ENCODE results near the gene EVC2. TPM values are rescaled to one million over a fixed set of nuclear protein-coding genes. Genes with fewer than 3 reads are reported as not detected.

The EVC2 gene
- total RNA-seq, 1 donor from 2014 or later, result 7.4 TPM

DNA sequence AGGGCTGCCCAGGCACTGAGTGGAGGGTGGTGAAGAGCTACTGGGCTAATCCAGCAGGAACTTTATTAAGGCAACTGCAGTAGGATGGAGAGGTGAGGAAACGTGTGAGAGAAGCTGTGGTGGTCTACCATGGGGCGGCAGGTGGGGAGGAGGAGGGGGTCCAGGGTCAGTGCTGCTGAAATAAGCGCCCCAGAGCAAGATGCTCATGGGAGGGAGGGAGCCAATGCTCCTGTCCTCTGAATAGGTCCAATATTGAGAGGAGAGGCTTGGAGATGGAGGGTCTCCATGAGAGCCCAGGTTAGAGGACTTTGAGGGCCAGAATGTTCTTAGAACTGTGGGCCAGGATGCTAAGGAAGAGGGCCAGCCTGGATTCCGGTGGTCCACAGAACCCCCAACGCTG, 37.9 kb upstream of the EVC2 start:
- Mint-ChIP-seq H3K36me3 (ENCODE audit: low read depth, unreplicated experiment) (peaks cover 18% of the 10 kb centered on the region), H3K4me1 (ENCODE audit: unreplicated experiment) (no peaks in the 10 kb centered on the region), H3K9me3 (ENCODE audit: unreplicated experiment) (no peaks in the 10 kb centered on the region), H3K27ac (ENCODE audit: unreplicated experiment) (no peak overlapping the region), H3K4me3 (ENCODE audit: unreplicated experiment) (no peak overlapping the region), H3K27me3 (ENCODE audit: unreplicated experiment) (no peaks in the 10 kb centered on the region)
- TF ChIP-seq, protein P1, sequence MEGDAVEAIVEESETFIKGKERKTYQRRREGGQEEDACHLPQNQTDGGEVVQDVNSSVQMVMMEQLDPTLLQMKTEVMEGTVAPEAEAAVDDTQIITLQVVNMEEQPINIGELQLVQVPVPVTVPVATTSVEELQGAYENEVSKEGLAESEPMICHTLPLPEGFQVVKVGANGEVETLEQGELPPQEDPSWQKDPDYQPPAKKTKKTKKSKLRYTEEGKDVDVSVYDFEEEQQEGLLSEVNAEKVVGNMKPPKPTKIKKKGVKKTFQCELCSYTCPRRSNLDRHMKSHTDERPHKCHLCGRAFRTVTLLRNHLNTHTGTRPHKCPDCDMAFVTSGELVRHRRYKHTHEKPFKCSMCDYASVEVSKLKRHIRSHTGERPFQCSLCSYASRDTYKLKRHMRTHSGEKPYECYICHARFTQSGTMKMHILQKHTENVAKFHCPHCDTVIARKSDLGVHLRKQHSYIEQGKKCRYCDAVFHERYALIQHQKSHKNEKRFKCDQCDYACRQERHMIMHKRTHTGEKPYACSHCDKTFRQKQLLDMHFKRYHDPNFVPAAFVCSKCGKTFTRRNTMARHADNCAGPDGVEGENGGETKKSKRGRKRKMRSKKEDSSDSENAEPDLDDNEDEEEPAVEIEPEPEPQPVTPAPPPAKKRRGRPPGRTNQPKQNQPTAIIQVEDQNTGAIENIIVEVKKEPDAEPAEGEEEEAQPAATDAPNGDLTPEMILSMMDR (IDR thresholded peaks at IDR 0.05; ENCODE audit: unreplicated experiment), result no peak
- DNase-seq (ENCODE audit: low spot score), result no peak

DNA sequence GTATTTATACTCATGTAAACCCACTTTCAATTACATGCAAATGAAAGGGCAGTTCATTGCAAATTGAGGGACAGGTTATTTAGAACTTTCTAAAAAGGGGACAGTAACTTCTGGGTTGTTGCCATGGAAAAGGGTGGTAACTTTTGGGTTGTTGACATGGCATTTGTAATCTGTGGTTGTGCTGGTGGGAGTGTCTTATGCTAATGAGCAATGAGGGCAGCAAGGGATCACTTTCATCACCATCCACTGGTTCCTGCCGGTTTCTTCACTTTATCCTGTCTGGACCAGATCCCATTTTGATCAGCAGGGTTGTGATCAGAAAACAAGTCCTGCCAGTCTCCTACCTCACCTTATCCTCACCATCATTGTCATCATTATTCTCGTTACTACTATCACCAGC, 34.6 kb upstream of the EVC2 start:
- Mint-ChIP-seq H3K27me3 (ENCODE audit: unreplicated experiment) (no peaks in the 10 kb centered on the region), H3K4me3 (ENCODE audit: unreplicated experiment) (no peak overlapping the region), H3K4me1 (ENCODE audit: unreplicated experiment) (no peaks in the 10 kb centered on the region), H3K36me3 (ENCODE audit: low read depth, unreplicated experiment) (peaks cover 12% of the 10 kb centered on the region), H3K9me3 (ENCODE audit: unreplicated experiment) (no peaks in the 10 kb centered on the region), H3K27ac (ENCODE audit: unreplicated experiment) (no peak overlapping the region)
- no peak for DNase-seq (ENCODE audit: low spot score)
- TF ChIP-seq, protein P1 (IDR thresholded peaks at IDR 0.05; ENCODE audit: unreplicated experiment), result no peak

DNA sequence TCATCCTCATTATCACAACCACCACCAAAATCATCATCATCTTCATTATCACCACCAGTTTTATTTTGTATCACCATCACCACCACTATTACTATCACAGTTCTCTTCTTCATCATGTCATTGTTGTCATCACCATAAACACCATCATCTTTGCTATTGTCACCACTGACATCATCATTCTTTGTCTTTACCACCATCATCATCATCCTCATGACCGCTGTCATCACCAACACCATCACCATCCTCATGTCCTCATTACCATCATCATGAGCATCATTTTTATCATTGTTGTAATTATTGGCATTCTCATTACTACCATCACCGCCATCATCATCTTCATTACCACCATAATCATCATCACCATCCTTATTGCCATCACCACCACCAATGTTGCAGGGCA, 34.0 kb upstream of the EVC2 start:
- Mint-ChIP-seq H3K27ac (ENCODE audit: unreplicated experiment) (no peak overlapping the region), H3K27me3 (ENCODE audit: unreplicated experiment) (no peaks in the 10 kb centered on the region), H3K9me3 (ENCODE audit: unreplicated experiment) (no peaks in the 10 kb centered on the region), H3K4me1 (ENCODE audit: unreplicated experiment) (no peaks in the 10 kb centered on the region), H3K4me3 (ENCODE audit: unreplicated experiment) (no peak overlapping the region), H3K36me3 (ENCODE audit: low read depth, unreplicated experiment) (peaks cover 12% of the 10 kb centered on the region)
- no peak for DNase-seq (ENCODE audit: low spot score)
- TF ChIP-seq, protein P1 (IDR thresholded peaks at IDR 0.05; ENCODE audit: unreplicated experiment), result no peak

DNA sequence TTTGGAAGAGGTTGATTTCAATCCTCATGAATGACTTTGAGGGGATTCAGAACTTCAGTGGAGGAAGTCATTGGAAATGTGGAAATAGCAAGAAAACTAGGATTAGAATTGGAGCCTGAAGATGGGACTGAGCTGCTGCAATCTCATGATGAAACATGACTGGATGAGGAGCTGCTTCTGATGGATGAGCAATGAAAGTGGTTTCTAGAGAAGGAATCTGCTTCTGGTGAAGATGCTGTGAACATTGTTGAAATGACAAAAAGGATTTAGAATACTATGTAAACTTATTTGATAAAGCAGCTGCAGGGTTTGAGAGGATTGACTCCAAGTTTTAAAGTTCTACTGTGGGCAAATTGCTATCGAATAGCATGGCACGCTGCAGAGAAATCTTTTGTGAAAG, 29.7 kb upstream of the EVC2 start:
- DNase-seq (ENCODE audit: low spot score), result no peak
- TF ChIP-seq, protein P1 (IDR thresholded peaks at IDR 0.05; ENCODE audit: unreplicated experiment), result no peak
- Mint-ChIP-seq H3K27me3 (ENCODE audit: unreplicated experiment) (no peaks in the 10 kb centered on the region), H3K9me3 (ENCODE audit: unreplicated experiment) (no peaks in the 10 kb centered on the region), H3K27ac (ENCODE audit: unreplicated experiment) (no peak overlapping the region), H3K36me3 (ENCODE audit: low read depth, unreplicated experiment) (peaks cover 16% of the 10 kb centered on the region), H3K4me3 (ENCODE audit: unreplicated experiment) (no peak overlapping the region), H3K4me1 (ENCODE audit: unreplicated experiment) (no peaks in the 10 kb centered on the region)

DNA sequence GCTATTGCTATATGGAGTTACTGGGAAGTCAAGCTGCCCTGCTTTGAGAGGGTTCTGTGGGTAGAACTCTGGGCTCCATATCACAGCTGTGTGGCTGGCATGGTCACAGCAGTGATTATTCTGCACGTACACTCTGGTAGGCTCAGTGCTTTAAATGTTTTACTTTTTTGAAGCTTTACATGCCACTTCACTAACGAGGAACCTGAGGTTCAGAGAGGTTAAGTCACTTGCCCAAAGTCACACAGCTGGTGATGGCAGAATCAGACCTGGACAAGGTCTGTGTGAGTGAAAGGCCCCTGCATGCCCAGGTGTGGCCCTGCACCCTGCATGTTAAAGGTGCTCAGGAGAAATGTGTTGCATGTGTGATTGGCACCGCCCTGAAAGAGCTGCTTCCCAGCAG, 27.1 kb upstream of the EVC2 start:
- Mint-ChIP-seq H3K4me3 (ENCODE audit: unreplicated experiment) (no peak overlapping the region), H3K36me3 (ENCODE audit: low read depth, unreplicated experiment) (peaks cover 20% of the 10 kb centered on the region), H3K27ac (ENCODE audit: unreplicated experiment) (no peak overlapping the region), H3K9me3 (ENCODE audit: unreplicated experiment) (no peaks in the 10 kb centered on the region), H3K4me1 (ENCODE audit: unreplicated experiment) (no peaks in the 10 kb centered on the region), H3K27me3 (ENCODE audit: unreplicated experiment) (no peaks in the 10 kb centered on the region)
- DNase-seq (ENCODE audit: low spot score), result no peak
- TF ChIP-seq, protein P1 (IDR thresholded peaks at IDR 0.05; ENCODE audit: unreplicated experiment), result no peak

Data from endothelial cell (in vitro differentiated cells).